Measurements from ENCODE around the gene ELMO1. TPM values are rescaled to one million over a fixed set of nuclear protein-coding genes. Genes with fewer than 3 reads are reported as not detected.

The ELMO1 gene
- total and polyA plus RNA-seq, 2 of the 13 experiments (the other 11 are each of a cell fraction or from before 2014, with no cell fraction given): 0.11 to 0.17 TPM

DNA sequence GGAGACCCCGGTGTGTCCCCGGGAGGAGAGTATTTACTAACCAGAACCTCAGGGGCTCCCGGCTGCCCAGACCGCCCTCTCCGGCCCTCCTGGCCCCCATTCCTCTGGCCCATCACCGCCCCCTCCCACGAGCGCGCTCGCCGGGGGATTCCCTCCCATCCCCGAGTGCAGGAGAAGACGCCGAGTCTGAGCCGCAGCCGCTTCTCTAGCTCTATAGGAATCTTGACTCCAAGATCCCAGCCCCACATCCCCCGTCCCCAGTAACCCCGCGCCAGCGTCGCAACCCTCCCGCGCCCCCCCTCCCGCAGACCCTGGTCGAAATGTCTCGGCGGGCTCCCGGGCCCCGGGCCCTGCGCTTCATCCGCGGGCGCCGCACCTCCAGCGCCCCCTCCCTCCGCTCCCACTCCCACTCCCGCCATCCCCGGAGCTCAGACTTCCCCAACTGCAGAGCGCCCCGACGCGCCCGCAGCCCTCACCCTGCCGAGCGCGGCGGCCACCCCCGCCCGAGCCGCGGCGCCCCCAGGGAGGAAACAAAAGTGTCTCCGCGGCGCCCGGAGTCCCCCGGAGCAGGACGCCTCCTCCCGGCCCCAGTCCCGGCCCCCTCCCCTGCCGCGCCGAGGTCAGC, 541 bp downstream of the ELMO1 start:
- ChIA-PET CTCF (ENCODE audit: low intra/inter-chr PET ratio, low total read pairs) (interaction anchor here (1.2 kb wide), 1 partner anchor 164 kb away, joined by 3 read pairs; no protein-coding TSS in a partner anchor), POLR2A (no interaction called here)
- BruUV-seq (replicated peaks): no TSS peak
- no peak overlapping the region for H3K9ac ChIP-seq (ENCODE audit: insufficient read depth, low read depth, low read length)
- H2AFZ ChIP-seq (ENCODE audit: low read length): no peak overlapping the region
- no peak for DNase-seq (ENCODE audit: low spot score)
- WGBS (ENCODE audit: low lambda C conversion rate): 17% methylated on average over 21 of the region's 63 CpGs
- FAIRE-seq: no peak
- peaks cover 0 to 29% of the 10 kb centered on the region in 2 experiments; a peak in 2 of 5 replicates for H3K27me3 ChIP-seq (ENCODE audit: control insufficient read depth in 1 of 2, insufficient read depth in 2 of 2, low read length in 2 of 2)
- intact Hi-C loops (cut with micrococcal nuclease; ENCODE audit: unreplicated experiment): loop anchor here (1.0 kb wide), 1 partner anchor 164 kb away; no protein-coding TSS in a partner anchor
- peak overlapping the region; percentile 26 to 68 (median 51); a peak in 5 of 6 replicates for H3K4me3 ChIP-seq (replicated peaks in 1 of 3; ENCODE audit: insufficient read depth in 1 of 3, low read depth in 2 of 3, low read length in 3 of 3)
- no peaks in the 10 kb centered on the region for H3K9me3 ChIP-seq (ENCODE audit: low read length)
- no peaks in the 10 kb centered on the region for H4K20me1 ChIP-seq (ENCODE audit: insufficient read depth, low read length)
- peak overlapping the region; percentile 77 for H3K4me2 ChIP-seq (ENCODE audit: low read depth, low read length)
- no peak overlapping the region for H3K27ac ChIP-seq (ENCODE audit: extremely low read length, insufficient read depth, low read length)
- H3K36me3 ChIP-seq (replicated peaks in 1 of 2; ENCODE audit: control insufficient read depth in 1 of 2, insufficient read depth in 2 of 2, low read length in 2 of 2): no peaks in the 10 kb centered on the region
- in situ Hi-C loops (cut with HindIII; ENCODE audit: extremely low pct_ligation_motif_present, low pct_unique_long_range_greater_than_20kb): no loop called here
- TF ChIP-seq ZNF549 (CRISPR knock-in tag; IDR thresholded peaks at IDR 0.05) (no peak), ONECUT2 (CRISPR knock-in tag; IDR thresholded peaks at IDR 0.05) (no peak), DNMT3B (CRISPR knock-in tag; conservative IDR thresholded peaks at IDR 0.05) (no peak), NFATC3 (CRISPR knock-in tag; IDR thresholded peaks at IDR 0.05) (no peak), CCDC6 (CRISPR knock-in tag; IDR thresholded peaks at IDR 0.05) (no peak), ZFP36 (IDR thresholded peaks at IDR 0.05; ENCODE audit: borderline replicate concordance, low read depth, low read length, partially characterized antibody) (no peak), ZNF567 (CRISPR knock-in tag; IDR thresholded peaks at IDR 0.05; ENCODE audit: borderline replicate concordance) (no peak), HOXA9 (CRISPR knock-in tag; IDR thresholded peaks at IDR 0.05; ENCODE audit: borderline replicate concordance) (no peak), SKI (IDR thresholded peaks at IDR 0.05; ENCODE audit: partially characterized antibody) (no peak)
- TF ChIP-seq, protein P1, sequence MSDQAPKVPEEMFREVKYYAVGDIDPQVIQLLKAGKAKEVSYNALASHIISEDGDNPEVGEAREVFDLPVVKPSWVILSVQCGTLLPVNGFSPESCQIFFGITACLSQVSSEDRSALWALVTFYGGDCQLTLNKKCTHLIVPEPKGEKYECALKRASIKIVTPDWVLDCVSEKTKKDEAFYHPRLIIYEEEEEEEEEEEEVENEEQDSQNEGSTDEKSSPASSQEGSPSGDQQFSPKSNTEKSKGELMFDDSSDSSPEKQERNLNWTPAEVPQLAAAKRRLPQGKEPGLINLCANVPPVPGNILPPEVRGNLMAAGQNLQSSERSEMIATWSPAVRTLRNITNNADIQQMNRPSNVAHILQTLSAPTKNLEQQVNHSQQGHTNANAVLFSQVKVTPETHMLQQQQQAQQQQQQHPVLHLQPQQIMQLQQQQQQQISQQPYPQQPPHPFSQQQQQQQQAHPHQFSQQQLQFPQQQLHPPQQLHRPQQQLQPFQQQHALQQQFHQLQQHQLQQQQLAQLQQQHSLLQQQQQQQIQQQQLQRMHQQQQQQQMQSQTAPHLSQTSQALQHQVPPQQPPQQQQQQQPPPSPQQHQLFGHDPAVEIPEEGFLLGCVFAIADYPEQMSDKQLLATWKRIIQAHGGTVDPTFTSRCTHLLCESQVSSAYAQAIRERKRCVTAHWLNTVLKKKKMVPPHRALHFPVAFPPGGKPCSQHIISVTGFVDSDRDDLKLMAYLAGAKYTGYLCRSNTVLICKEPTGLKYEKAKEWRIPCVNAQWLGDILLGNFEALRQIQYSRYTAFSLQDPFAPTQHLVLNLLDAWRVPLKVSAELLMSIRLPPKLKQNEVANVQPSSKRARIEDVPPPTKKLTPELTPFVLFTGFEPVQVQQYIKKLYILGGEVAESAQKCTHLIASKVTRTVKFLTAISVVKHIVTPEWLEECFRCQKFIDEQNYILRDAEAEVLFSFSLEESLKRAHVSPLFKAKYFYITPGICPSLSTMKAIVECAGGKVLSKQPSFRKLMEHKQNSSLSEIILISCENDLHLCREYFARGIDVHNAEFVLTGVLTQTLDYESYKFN (CRISPR knock-in tag; conservative IDR thresholded peaks at IDR 0.05): no peak
- TF ChIP-seq, protein P2, sequence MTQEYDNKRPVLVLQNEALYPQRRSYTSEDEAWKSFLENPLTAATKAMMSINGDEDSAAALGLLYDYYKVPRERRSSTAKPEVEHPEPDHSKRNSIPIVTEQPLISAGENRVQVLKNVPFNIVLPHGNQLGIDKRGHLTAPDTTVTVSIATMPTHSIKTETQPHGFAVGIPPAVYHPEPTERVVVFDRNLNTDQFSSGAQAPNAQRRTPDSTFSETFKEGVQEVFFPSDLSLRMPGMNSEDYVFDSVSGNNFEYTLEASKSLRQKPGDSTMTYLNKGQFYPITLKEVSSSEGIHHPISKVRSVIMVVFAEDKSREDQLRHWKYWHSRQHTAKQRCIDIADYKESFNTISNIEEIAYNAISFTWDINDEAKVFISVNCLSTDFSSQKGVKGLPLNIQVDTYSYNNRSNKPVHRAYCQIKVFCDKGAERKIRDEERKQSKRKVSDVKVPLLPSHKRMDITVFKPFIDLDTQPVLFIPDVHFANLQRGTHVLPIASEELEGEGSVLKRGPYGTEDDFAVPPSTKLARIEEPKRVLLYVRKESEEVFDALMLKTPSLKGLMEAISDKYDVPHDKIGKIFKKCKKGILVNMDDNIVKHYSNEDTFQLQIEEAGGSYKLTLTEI (CRISPR knock-in tag; conservative IDR thresholded peaks at IDR 0.05): no peak
- TF ChIP-seq, protein P3, sequence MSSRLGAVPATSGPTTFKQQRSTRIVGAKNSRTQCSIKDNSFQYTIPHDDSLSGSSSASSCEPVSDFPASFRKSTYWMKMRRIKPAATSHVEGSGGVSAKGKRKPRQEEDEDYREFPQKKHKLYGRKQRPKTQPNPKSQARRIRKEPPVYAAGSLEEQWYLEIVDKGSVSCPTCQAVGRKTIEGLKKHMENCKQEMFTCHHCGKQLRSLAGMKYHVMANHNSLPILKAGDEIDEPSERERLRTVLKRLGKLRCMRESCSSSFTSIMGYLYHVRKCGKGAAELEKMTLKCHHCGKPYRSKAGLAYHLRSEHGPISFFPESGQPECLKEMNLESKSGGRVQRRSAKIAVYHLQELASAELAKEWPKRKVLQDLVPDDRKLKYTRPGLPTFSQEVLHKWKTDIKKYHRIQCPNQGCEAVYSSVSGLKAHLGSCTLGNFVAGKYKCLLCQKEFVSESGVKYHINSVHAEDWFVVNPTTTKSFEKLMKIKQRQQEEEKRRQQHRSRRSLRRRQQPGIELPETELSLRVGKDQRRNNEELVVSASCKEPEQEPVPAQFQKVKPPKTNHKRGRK (CRISPR knock-in tag; IDR thresholded peaks at IDR 0.05): no peak
- TF ChIP-seq, protein P4, sequence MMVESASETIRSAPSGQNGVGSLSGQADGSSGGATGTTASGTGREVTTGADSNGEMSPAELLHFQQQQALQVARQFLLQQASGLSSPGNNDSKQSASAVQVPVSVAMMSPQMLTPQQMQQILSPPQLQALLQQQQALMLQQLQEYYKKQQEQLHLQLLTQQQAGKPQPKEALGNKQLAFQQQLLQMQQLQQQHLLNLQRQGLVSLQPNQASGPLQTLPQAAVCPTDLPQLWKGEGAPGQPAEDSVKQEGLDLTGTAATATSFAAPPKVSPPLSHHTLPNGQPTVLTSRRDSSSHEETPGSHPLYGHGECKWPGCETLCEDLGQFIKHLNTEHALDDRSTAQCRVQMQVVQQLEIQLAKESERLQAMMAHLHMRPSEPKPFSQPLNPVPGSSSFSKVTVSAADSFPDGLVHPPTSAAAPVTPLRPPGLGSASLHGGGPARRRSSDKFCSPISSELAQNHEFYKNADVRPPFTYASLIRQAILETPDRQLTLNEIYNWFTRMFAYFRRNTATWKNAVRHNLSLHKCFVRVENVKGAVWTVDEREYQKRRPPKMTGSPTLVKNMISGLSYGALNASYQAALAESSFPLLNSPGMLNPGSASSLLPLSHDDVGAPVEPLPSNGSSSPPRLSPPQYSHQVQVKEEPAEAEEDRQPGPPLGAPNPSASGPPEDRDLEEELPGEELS (CRISPR knock-in tag; IDR thresholded peaks at IDR 0.05): no peak
- H3K79me2 ChIP-seq (ENCODE audit: insufficient read depth, low read length): no peaks in the 10 kb centered on the region
- no peaks in the 10 kb centered on the region for H3K4me1 ChIP-seq (ENCODE audit: insufficient read depth, low read length)
- ATAC-seq: peak; percentile 65

All from HepG2 (cell line).